ENCODE results near the gene STAC. TPM values are rescaled to one million over a fixed set of nuclear protein-coding genes. Genes with fewer than 3 reads are reported as not detected.

STAC gene
- total RNA-seq, 1 donor from 2014 or later: 0.18 TPM

GRCh38 chr3:36434687-36435426, 54.6 kb downstream of the STAC start:
- Mint-ChIP-seq H3K4me3 (ENCODE audit: unreplicated experiment) (no peak overlapping the region), H3K36me3 (ENCODE audit: low read depth, unreplicated experiment) (no peaks in the 10 kb centered on the region), H3K27ac (ENCODE audit: unreplicated experiment) (no peak overlapping the region), H3K9me3 (ENCODE audit: unreplicated experiment) (no peaks in the 10 kb centered on the region), H3K27me3 (ENCODE audit: unreplicated experiment) (no peaks in the 10 kb centered on the region), H3K4me1 (ENCODE audit: unreplicated experiment) (no peaks in the 10 kb centered on the region)
- no peak for TF ChIP-seq CTCF (IDR thresholded peaks at IDR 0.05; ENCODE audit: unreplicated experiment)
- no peak for DNase-seq (ENCODE audit: low spot score)

- no peak overlapping the region for H3K27ac Mint-ChIP-seq (ENCODE audit: unreplicated experiment)
- no peaks in the 10 kb centered on the region for H3K27me3 Mint-ChIP-seq (ENCODE audit: unreplicated experiment)
- H3K4me1 Mint-ChIP-seq (ENCODE audit: unreplicated experiment): no peaks in the 10 kb centered on the region
- TF ChIP-seq CTCF (IDR thresholded peaks at IDR 0.05; ENCODE audit: unreplicated experiment): no peak
- no peaks in the 10 kb centered on the region for H3K9me3 Mint-ChIP-seq (ENCODE audit: unreplicated experiment)
- H3K36me3 Mint-ChIP-seq (ENCODE audit: low read depth, unreplicated experiment): no peaks in the 10 kb centered on the region
- no peak overlapping the region for H3K4me3 Mint-ChIP-seq (ENCODE audit: unreplicated experiment)
- no peak for DNase-seq (ENCODE audit: low spot score)
Measured at GRCh38 chr3:36443028-36443686, 62.9 kb downstream of the STAC start.

- no peak for DNase-seq (ENCODE audit: low spot score)
- no peaks in the 10 kb centered on the region for H3K36me3 Mint-ChIP-seq (ENCODE audit: low read depth, unreplicated experiment)
Measured at GRCh38 chr3:36444909-36445308, 64.6 kb downstream of the STAC start.

GRCh38 chr3:36446276-36446675, 66.0 kb downstream of the STAC start:
- H3K27me3 Mint-ChIP-seq (ENCODE audit: unreplicated experiment): no peaks in the 10 kb centered on the region
- H3K4me1 Mint-ChIP-seq (ENCODE audit: unreplicated experiment): no peaks in the 10 kb centered on the region
- H3K4me3 Mint-ChIP-seq (ENCODE audit: unreplicated experiment): no peak overlapping the region
- DNase-seq (ENCODE audit: low spot score): no peak
- H3K27ac Mint-ChIP-seq (ENCODE audit: unreplicated experiment): no peak overlapping the region
- TF ChIP-seq CTCF (IDR thresholded peaks at IDR 0.05; ENCODE audit: unreplicated experiment): no peak
- H3K9me3 Mint-ChIP-seq (ENCODE audit: unreplicated experiment): no peaks in the 10 kb centered on the region
- no peaks in the 10 kb centered on the region for H3K36me3 Mint-ChIP-seq (ENCODE audit: low read depth, unreplicated experiment)

More at GRCh38 chr3:36444909-36445308, 64.6 kb downstream of the STAC start:
- Mint-ChIP-seq H3K27me3 (ENCODE audit: unreplicated experiment) (no peaks in the 10 kb centered on the region), H3K9me3 (ENCODE audit: unreplicated experiment) (no peaks in the 10 kb centered on the region), H3K27ac (ENCODE audit: unreplicated experiment) (no peak overlapping the region), H3K4me1 (ENCODE audit: unreplicated experiment) (no peaks in the 10 kb centered on the region), H3K4me3 (ENCODE audit: unreplicated experiment) (no peak overlapping the region)
- no peak for TF ChIP-seq CTCF (IDR thresholded peaks at IDR 0.05; ENCODE audit: unreplicated experiment)

- H3K9me3 Mint-ChIP-seq (ENCODE audit: unreplicated experiment): no peaks in the 10 kb centered on the region
- DNase-seq (ENCODE audit: low spot score): no peak
- H3K27me3 Mint-ChIP-seq (ENCODE audit: unreplicated experiment): no peaks in the 10 kb centered on the region
- no peak overlapping the region for H3K27ac Mint-ChIP-seq (ENCODE audit: unreplicated experiment)
- no peak overlapping the region for H3K4me3 Mint-ChIP-seq (ENCODE audit: unreplicated experiment)
- no peaks in the 10 kb centered on the region for H3K36me3 Mint-ChIP-seq (ENCODE audit: low read depth, unreplicated experiment)
- TF ChIP-seq CTCF (IDR thresholded peaks at IDR 0.05; ENCODE audit: unreplicated experiment): no peak
- H3K4me1 Mint-ChIP-seq (ENCODE audit: unreplicated experiment): no peaks in the 10 kb centered on the region
Measured at GRCh38 chr3:36447061-36447460, 66.8 kb downstream of the STAC start.

Measured in endothelial cell (in vitro differentiated cells).